Measurements from ENCODE around the gene SPO11. TPM values are rescaled to one million over a fixed set of nuclear protein-coding genes. Genes with fewer than 3 reads are reported as not detected.

Gene SPO11
- total RNA-seq, 1 experiment from 2014 or later: not detected

DNA sequence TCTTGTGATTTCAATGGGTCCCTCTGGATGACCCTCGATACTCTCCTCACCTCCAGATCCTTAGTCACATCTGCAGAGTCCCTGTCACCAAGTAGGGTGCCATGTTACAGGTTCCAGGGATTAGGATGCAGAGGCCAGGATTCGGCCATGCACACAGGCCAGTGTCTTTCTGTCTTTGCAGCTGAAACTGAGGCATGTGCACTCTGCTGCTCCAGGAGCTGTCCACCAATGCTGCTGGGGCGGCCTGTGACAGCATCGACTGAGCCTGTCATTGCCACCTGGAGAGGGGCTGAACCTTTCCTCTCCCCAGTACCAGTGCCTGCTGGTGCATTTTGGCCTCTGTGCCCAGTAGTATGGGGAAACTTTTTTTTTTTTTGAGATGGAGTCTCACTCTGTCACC lies 57.2 kb downstream of the SPO11 start:
- Mint-ChIP-seq H3K36me3 (ENCODE audit: insufficient read depth in 1 of 3, low read depth in 3 of 3) (no peaks in the 10 kb centered on the region; a peak in 2 of 7 replicates), H3K27me3 (ENCODE audit: low read depth) (peaks cover 6% of the 10 kb centered on the region), H3K27ac (no peak overlapping the region), H3K4me1 (peaks cover 10 to 19% of the 10 kb centered on the region in 2 experiments), H3K4me3 (no peak overlapping the region), H3K9me3 (no peaks in the 10 kb centered on the region)
- no peak overlapping the region for H2BK15ac ChIP-seq (ENCODE audit: low read depth, low read length)
- H3K27ac ChIP-seq (ENCODE audit: insufficient read length, low read depth, low read length): no peak overlapping the region
- H2BK12ac ChIP-seq (ENCODE audit: insufficient read length, low read depth, low read length): no peak overlapping the region
- H3K4ac ChIP-seq (ENCODE audit: low read depth, low read length): no peak overlapping the region
- H3K23ac ChIP-seq (ENCODE audit: insufficient read length, low read depth, low read length): no peak overlapping the region
- no peak for TF ChIP-seq CTCF (conservative IDR thresholded peaks at IDR 0.05)
- H3K27me3 ChIP-seq (ENCODE audit: insufficient read depth, low read length): no peaks in the 10 kb centered on the region
- no peak overlapping the region for H3K9ac ChIP-seq (ENCODE audit: extremely low read depth, insufficient read length, low read length)
- H3K14ac ChIP-seq (ENCODE audit: insufficient read depth, low read length): no peak overlapping the region
- H2AFZ ChIP-seq (ENCODE audit: low read length): no peak overlapping the region
- no peak overlapping the region for H3K56ac ChIP-seq (ENCODE audit: insufficient read length, low read depth, low read length)
- no peaks in the 10 kb centered on the region for H3K4me1 ChIP-seq (ENCODE audit: insufficient read depth, low read length)
- H4K5ac ChIP-seq (ENCODE audit: insufficient read length, low read depth, low read length): no peak overlapping the region
- H2AK5ac ChIP-seq (ENCODE audit: insufficient read length, low read length): no peak overlapping the region
- H3K9me3 ChIP-seq (ENCODE audit: control insufficient read depth, low read depth, low read length): no peaks in the 10 kb centered on the region
- no peak overlapping the region for H4K8ac ChIP-seq (replicated peaks; ENCODE audit: insufficient read length, low read depth, low read length)
- no peak overlapping the region for H2BK120ac ChIP-seq (ENCODE audit: low read depth, low read length, poor library complexity, severe bottlenecking)
- H3K23me2 ChIP-seq (ENCODE audit: insufficient read length, low read depth, low read length, poor library complexity, severe bottlenecking): peaks cover 17% of the 10 kb centered on the region
- H4K20me1 ChIP-seq (ENCODE audit: control insufficient read depth, insufficient read depth, insufficient read length): no peaks in the 10 kb centered on the region
- H4K91ac ChIP-seq (ENCODE audit: insufficient read length, low read depth, low read length): no peak overlapping the region
- WGBS (ENCODE audit: extremely low coverage, insufficient read length, low lambda C conversion rate): no CpG with 5 or more reads among the region's 4 CpGs
- no peak for DNase-seq
- H3K18ac ChIP-seq (ENCODE audit: insufficient read length, low read depth, low read length): no peak overlapping the region
- H3T11ph ChIP-seq (ENCODE audit: low read length): no peak overlapping the region
- no peak overlapping the region for H2BK20ac ChIP-seq (ENCODE audit: low read depth, low read length, poor library complexity, severe bottlenecking)
- H3K79me2 ChIP-seq (ENCODE audit: insufficient read depth, low read length): no peaks in the 10 kb centered on the region
- no peaks in the 10 kb centered on the region for H3K79me1 ChIP-seq (ENCODE audit: insufficient read depth, low read depth, low read length, poor library complexity, severe bottlenecking)
- no peak overlapping the region for H3K4me2 ChIP-seq (ENCODE audit: insufficient read depth, insufficient read length, low read length)
- no peak overlapping the region for H2BK5ac ChIP-seq (ENCODE audit: insufficient read length, low read length)

Data from H9 (cell line).